PC-9 (cell line): ENCODE data around the gene RIMBP2.

Experiments
- CTCF ChIP-seq: fragments of 200-600 bp; sonication (generic); conservative IDR thresholded peaks from 2 replicates; pipeline ENCODE4 v1.6.1; 2017; ENCODE audit warnings: mixed run types, antibody characterized with exemption, mild to moderate bottlenecking, moderate library complexity
- EZH2 ChIP-seq: fragments of 200-600 bp; sonication (generic); IDR thresholded peaks from 2 replicates; pipeline ENCODE4 v1.8.0; 2017; ENCODE audit warnings: antibody characterized with exemption, low read depth

DNA sequence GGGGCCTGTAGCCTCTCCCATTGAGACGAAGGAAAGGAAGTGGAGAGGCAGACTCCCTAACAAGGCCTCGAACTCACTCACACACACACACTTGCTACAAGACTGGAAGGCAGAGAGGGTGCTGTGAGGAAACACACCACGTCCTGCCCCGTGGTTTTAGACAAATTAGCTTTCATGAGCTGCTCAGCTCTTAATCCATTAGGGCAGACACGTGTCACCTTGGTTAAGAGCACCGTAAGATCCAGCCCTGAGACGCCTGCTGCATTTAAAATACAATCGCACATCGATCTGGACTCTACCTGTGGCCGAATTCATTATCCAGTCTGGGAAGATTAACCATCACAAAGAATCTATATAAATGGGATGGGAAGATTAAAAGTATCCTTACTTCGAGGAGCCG lies 72.0 kb downstream of the RIMBP2 start:
- TF ChIP-seq CTCF (no peak), EZH2 (no peak)
